GM19395 (cell line): ENCODE results near the gene ZBTB4.
A peak's percentile ranks its signal among the peaks of the same experiment; 100 is the strongest.
"Not testable (repeated sequence)": the region's sequence is repeated elsewhere in the genome, so short reads cannot be mapped to it uniquely, and the experiment has no call there.

Source experiments
- ATAC-seq: cut with Tn5 transposase; IDR thresholded peaks from one replicate; pipeline ENCODE4 v1.9.1; 2021; ENCODE audit warnings: mild to moderate bottlenecking, moderate library complexity; ENCODE audit not compliant: unreplicated experiment

ZBTB4 gene

DNA sequence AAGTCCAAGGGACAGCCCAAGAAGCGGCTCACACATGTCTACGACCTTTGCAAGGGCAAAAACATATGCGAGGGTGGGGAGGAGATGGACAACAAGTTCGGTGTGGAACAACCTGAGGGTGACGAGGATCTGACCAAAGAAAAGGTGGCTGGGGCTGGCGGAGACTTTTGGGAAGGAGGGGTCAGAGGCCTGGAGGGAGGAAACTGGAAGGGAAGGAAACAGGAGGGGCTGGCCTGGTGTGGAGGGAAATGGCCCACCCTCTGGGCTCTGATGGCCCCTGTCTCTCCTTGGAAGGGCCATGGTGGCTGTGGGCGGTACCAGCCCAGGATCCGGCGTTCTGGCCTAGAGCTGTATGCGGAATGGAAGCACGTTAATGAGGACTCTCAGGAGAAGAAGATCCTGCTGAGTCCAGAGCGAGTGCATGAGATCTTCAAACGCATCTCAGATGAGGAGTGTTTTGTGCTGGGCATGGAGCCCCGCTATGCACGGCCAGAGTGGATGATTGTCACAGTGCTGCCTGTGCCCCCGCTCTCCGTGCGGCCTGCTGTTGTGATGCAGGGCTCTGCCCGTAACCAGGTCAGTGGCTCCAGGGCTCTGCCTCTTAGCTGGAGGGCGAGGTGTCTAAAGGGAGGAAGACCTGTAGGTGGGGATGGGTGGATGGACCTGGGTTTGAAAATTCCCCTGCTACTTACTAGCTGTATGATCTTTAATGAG, 17.2 kb upstream of the ZBTB4 start:
- no peak for ATAC-seq

DNA sequence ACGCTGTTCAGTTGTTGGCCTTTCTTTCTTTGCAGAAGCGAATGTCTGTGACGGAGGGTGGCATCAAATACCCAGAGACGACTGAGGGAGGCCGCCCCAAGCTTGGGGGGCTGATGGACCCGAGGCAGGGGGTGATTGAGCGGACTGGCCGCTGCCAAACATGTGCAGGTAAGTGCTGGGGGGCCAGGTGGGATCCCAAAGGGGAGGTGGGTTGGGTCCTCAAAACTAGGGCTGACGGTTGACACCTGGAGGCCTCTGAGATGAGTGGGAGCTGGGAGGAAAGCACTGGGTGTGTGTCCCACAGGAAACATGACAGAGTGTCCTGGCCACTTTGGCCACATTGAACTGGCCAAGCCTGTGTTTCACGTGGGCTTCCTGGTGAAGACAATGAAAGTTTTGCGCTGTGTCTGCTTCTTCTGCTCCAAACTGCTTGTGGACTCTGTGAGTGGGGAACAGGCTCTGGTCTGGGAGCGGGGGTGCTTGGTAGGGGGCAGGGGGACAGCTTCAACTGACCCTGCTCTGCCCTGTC, 16.5 kb upstream of the ZBTB4 start:
- ATAC-seq = no peak

DNA sequence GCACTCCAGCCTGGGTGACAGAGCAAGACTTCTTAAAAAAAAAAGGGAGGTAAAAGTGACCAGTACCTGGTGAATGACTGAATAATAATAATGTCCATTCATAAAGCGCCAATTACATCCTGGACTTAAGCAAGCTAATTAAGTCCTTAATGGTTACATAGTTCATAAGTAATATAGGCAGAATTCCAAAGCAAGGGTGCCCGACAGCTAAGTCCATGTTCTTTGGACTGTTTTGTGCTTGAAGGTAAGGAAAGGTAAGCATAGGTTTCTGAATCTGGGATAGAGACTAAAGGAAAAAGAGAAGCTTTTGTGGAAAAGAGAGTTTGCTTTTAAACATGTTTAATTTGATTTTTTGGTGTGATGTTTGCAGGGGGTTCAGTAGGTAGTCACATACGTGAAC, 14.5 kb upstream of the ZBTB4 start:
- no peak for ATAC-seq

DNA sequence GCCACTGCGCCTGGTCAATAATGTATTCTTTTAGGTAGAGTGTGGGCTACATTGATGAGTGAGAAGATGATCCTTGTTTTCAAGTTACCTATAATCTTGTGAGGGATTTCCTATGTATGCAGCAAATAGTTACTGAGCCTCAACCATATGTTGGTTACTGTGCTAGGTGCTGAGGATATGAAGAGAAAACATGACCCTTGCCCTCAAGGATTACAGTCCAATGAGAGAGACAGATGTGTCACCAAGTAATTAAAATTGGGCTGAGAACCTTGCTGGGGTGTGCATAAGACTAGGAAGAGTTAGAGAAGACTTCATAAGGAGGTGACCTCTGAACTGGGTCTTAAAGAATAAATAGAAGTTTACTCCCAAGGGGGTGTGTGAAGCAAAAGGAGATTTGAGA, 12.2 kb upstream of the ZBTB4 start:
- ATAC-seq = no peak

DNA sequence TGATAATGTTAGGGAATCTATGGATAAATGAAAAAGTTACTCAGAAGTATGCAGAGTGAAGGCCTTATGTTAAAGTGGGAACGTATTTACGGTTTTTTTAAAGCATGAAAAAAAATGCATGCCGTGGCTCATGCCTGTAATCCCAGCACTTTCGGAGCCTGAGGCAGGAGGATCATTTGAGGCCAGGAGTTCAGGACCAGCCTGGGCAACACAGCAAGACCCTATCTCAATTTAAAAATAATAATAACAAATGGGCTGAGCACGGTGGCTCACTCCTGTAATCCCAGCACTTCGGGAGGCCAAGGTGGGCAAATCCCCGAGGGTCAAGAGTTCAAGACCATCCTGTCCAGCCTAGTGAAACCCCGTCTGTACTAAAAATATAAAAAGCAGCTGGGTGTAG, 10.7 kb upstream of the ZBTB4 start:
- ATAC-seq = no peak

DNA sequence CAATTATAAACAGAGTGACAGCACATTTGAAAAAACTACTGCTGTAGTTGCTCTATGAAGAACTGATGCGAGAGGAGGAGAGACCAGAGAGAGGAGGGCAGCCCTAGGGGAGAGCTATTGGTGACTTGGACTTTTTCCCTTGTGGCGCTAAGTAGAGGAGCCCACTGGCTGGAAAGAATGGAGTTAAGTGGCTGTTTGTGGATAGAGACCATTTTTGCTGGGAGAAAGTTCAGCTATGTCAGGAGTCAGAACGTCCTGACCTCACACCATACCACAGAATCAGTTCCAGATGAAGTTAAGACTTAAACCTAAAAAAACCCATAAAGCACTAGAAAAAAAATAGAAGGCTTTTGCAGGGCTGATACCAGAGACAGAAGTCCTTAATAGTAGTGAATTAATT, 6.8 kb upstream of the ZBTB4 start:
- ATAC-seq = no peak

DNA sequence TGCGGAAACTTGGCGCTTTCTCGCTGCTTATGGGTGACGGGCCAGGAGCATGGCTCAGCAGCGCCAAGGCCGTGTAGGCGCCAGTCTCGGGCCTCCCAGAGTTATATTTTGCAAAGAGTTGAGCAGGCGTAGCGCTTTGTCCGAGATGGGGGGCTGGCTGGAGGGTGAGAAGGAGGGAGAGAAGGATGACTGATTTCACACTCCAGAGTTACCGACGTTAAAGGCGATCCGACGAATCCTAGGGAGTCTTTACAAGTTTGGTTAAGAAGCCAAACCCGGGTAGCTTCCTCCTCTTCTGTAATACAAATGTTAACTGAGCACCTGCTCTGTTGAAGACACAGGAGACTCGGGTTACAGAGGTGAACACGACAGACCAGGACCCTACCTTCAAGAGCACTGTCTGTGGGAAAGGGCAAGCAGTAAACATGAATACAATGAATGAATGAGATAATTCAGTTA, 5.5 kb upstream of the ZBTB4 start:
- ATAC-seq = peak; percentile 10

DNA sequence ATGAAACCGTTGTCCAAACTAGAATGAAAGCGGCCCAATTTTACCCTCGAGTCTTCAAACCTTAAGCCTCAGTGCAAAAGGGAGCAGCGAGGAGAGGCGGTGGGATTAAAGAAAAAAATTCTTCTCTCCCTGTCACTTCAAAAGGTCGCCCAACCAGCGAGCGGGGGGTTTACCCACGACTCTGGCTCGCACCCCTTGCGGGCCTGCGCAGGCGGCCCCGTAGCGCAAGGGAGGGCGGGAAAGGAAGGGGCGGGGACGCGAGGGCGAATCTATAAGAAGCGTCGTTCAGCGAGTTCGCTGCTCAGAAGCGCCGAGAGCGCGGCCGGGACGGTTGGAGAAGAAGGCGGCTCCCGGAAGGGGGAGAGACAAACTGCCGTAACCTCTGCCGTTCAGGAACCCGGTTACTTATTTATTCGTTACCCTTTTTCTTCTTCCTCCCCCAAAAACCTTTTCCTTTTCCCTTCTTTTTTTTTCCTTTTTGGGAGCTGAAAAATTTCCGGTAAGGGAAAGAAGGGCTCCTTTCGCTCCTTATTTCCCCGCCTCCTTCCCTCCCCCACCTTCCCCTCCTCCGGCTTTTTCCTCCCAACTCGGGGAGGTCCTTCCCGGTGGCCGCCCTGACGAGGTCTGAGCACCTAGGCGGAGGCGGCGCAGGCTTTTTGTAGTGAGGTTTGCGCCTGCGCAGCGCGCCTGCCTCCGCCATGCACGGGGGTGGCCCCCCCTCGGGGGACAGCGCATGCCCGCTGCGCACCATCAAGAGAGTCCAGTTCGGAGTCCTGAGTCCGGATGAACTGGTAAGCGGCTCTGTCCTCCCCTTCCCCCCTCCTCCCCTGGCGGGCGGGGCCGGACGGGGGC, 4.9 kb upstream of the ZBTB4 start, which contains the start of gene POLR2A:
Gene POLR2A (plus strand): TSS at position 300 of the 852 bp plus-strand sequence.
- peak; percentile 56 for ATAC-seq

DNA sequence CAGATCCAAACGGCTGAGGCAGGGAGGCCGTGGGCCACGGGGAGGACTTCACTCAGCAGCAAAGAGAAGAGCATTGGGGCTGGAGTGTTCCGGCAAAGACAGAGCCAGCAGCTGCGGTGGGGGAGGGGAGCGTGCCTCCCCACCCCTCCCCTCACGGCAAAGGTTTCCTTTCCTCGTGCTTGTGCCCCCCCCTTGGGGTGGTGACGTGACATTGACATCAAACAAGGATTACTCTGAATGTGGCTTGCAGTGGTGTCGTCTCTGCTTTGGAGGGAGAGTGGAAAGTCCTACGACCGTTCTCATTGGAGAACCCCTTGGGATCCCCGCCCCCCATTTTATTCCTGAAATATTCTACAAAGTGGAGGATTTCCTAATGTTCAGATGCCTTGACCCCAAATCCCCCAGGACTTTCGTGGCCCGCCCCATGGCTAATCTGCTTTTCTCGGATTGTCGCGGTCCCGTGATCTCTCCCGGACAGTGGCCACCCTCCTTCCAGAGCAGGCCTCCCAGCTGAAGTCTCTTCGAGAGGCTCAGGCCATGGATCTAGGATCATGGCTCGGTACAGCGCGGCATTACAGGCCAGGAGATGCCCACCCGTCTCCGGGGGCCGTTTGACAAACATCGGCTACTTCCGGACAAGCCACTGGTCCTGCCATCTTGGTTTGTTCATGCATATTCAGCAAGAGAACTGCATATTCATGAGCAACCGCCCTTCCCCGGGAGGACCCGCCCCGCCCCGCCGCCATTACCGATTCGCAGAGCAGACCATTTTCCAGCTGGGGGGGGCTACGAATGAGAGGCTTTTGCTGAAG, 4.0 kb upstream of the ZBTB4 start:
- peak; percentile 45 for ATAC-seq

DNA sequence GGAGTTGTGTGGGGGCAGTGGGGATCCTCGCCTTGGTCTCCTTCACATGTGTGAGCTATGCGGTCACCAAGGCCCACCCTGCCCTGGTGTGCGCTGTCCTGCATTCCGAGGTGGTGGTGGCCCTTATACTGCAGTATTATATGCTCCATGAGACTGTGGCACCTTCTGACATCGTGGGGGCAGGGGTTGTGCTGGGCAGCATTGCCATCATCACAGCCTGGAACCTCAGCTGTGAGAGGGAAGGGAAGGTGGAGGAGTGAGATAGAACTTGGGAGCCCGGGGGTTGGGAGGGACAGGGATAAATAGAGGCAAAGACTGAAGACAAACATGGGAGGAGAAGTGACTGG, 3.3 kb upstream of the ZBTB4 start:
- ATAC-seq = not testable (repeated sequence)

DNA sequence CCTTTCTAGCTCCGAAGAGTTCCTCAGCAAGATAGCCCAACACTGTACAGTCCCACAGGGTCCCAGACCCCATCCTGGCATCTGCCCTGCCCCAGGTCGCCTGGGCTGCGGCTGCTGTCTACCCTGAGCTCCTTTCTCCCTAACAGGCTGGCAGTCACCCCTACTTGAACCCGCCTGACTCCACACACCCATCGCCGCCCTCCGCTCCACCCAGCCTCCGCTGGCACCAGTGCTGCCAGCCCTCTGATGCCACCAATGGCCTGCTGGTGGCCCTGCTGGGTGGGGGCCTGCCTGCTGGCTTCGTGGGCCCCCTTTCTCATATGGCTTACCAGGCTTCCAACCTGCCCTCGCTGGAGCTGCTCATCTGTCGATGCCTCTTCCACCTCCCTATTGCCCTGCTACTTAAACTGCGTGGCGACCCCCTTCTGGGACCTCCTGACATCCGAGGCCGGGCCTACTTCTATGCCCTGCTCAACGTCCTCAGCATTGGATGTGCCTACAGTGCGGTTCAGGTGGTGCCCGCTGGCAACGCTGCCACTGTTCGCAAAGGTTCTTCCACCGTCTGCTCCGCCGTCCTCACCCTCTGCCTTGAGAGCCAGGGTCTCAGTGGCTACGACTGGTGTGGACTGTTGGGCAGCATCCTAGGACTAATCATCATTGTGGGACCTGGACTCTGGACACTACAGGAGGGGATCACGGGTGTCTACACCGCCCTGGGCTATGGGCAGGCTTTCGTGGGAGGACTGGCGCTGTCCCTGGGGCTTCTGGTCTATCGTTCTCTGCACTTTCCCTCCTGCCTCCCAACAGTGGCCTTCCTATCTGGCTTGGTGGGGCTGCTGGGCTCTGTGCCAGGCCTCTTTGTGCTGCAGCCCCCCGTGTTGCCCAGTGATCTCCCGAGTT, 2.7 kb upstream of the ZBTB4 start:
- not testable (repeated sequence) for ATAC-seq

DNA sequence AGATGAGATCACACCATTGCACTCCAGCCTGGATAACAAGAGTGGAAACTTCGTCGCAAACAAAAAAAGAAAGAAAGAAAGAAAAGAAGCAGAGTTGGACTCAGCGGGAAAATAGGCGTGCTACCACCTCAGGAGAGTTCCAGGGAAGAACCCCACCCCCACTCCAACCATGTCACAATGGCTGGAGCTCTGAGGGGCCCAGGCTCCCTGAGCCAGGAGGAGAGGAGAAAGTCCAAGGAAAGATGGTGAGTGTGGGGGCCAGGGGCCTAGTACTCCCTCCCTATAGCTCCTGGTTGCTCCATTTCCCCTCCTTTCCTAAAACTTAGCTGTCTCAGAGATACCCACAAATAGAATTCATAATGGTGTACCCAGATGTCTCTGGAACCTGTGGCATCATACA, 1.8 kb upstream of the ZBTB4 start, which contains the start of gene SLC35G6:
Gene SLC35G6 (plus strand): TSS at position 172 of the 400 bp plus-strand sequence. CDS start 71 bp downstream, at position 243.
- not testable (repeated sequence) for ATAC-seq

DNA sequence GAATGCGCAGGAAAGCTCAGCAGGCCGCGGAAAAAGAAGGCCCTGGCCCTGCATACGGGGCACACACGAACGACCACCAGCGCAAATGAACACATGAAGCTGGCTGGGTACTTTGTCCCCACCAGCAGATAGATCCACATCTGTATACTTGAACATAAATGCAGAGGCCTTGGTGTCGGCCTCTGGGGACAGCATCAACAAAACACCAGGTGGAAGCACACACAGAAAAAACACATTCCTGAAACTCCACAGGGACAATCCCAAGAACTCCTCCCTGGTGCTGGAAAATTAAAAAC, 606 bp upstream of the ZBTB4 start:
- no peak for ATAC-seq

DNA sequence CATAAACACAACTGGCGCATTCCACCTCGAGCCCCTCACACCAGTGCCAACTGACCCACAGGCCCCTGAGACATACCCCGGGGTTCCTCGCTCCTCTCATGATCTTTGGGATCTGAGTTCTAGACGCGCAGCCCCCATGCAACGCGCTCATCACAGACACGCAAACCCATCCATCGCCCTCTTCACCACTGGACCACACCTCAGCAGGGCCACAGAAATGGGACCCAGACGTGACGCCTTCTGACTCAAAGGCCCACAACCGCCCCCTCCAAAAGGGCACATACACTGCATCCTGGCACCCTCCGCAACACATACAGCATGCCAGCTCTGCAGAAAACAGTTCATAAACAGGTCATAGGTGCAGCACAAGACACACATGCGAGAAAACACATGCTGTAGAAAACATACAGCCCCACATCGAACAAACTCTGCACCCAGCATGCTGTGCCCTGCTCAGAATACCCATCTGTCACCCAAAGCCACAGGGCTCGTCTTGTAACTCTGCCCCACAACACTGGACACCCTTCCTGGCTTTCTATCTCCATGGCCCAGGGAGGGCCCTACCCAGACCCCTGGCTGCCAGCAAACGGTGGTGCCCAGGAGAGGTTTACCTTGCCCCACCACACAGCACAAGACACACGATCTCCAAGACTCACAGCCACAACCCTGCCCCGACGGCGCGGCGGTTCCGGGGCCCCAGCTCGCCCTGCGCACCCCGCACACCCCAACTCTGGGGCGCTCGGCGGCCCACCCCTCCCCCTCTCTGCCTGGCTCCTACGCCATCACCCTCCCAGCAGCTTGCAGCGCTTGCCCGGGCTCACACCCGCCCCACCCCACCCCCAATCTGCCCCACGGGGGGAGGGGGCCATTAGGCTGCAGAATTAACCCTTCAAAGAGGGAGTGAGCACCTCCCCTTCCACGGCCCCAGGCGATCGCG, 887 bp downstream of the ZBTB4 start:
- no peak for ATAC-seq

DNA sequence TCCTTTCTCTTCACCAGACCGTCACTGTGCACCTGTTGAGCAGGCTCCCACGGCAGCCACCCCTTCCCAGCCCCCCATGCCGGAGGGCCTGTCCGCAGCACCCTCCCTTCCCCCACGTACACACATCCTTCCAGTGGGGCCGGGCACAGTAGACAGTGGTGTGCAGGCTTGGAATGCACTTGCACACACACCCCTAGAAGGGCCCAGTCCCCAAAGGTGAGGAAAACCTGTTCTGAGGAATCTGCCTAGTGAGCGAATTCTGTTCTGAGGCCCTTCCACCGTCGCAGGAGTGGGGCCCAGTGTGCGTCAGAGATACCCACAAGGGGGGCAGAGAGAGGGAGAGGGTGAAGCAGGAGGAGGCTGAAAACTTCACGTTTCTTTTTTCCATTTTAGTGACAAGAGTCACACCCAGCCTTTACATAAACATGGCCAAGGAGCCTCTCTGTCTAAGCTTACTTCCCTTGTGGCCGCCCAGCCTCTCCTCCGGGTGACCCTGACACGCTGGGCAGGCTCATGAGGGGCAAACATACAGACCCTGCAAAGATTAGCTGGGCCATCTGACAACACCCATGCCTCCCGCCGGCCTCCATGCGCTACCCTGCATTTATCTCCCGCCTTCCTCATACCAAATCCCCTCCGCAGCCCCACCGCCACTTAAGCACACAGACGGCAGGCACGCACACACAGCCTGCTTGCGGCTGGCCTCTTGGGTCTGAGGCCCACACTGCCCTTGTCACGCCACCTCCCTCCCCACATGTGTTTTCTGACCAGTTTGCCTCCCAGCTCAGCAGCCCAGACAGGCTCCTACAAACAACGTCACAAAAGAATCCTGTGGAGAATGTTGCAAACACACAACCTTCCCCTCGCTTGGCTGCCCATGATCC, 1.8 kb downstream of the ZBTB4 start:
- no peak for ATAC-seq

DNA sequence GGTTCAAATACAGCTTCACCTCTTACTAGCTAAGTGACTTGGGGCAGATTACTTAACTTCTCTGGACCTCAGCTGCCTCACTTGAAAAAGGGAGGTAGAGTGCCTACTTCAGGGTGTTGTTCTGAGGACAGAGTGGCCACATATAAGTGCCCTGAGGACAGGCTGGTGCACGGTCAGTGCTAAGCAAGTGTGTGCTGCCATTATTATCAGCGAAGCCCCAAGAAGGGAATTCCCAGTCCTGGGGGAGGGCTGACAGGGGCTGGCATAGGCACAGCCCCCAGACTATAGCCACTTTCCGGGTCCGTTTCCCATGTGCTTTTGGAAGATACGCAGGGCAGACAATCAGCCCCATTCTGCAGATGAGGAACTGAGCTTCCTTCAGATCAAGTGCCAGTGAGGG, 2.5 kb downstream of the ZBTB4 start:
- no peak for ATAC-seq

DNA sequence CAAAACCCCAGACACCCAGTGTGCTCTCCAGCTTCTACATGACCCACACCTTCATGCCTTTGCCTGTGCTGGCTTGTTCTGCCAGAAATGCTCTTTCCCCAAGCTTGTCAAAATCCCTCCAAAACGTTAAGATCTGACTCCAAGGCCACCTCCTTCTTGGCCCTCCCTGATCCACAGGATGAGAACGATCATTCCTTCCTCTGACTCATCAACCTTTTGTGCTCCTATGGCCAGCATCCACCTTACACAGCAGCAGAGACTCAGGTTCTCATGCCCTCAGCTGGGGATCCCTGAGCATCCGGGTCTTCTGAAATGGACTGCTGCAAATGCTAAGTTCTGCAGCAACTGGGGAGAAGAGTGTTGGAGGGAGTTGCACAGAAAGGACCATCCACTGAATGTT, 2.9 kb downstream of the ZBTB4 start:
- ATAC-seq = no peak

DNA sequence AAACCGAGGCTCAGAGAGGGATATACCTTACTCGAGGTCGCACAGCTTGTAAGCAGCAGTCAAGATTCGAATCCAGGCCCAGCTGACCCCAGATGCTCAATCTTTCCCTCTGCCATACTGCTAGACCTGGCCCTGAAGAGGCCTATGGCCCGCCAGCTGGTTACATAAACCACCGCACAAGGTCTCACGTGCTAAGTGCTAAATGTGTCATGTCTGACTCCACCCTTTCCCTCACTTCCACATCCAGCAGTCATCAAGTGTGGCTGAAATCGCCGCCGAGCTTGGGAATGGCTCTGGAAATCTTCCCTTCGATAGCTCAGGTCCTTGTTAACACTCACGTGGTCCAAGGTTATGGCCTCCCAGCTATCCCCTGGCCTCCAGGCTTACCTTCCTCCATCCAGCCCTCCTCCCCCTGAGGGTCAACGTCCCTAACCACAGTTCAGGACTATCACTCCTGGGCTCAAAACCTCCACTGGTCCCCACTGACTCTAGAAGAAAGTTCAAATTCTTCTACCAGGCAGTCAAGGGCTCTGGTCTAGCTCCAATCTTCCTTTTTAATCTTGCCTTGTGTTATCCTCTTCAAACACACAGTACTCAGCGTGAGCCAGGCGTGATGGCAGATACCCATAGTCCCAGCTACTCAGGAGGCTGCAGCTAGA, 3.5 kb downstream of the ZBTB4 start:
- no peak for ATAC-seq
